GM21381 (cell line): ENCODE data around the gene CPA5.
"Not testable (repeated sequence)": the region's sequence is repeated elsewhere in the genome, so short reads cannot be mapped to it uniquely, and the experiment has no call there.

ENCODE experiments used
- ATAC-seq: cut with Tn5 transposase; IDR thresholded peaks from one replicate; pipeline ENCODE4 v1.9.1; 2021; ENCODE audit warnings: mild to moderate bottlenecking, moderate library complexity; ENCODE audit not compliant: unreplicated experiment

CPA5 gene

GRCh38 chr7:130358471-130358870 lies 13.9 kb downstream of the CPA5 start:
- ATAC-seq: no peak

GRCh38 chr7:130359276-130359857 lies 14.8 kb downstream of the CPA5 start:
- ATAC-seq: no peak

GRCh38 chr7:130360518-130360917 lies 15.9 kb downstream of the CPA5 start:
- no peak for ATAC-seq

- no peak for ATAC-seq
Observed at GRCh38 chr7:130361681-130362080, 17.1 kb downstream of the CPA5 start.

GRCh38 chr7:130362251-130362816 lies 17.7 kb downstream of the CPA5 start:
- no peak for ATAC-seq

- no peak for ATAC-seq
Observed at GRCh38 chr7:130363026-130363847, 18.6 kb downstream of the CPA5 start.

- no peak for ATAC-seq
Observed at GRCh38 chr7:130364451-130364850, 19.8 kb downstream of the CPA5 start.

GRCh38 chr7:130365088-130365487 lies 20.5 kb downstream of the CPA5 start:
- ATAC-seq: no peak

- ATAC-seq: no peak
Observed at GRCh38 chr7:130365511-130366441, 21.2 kb downstream of the CPA5 start.

GRCh38 chr7:130366564-130366963 lies 21.9 kb downstream of the CPA5 start:
- ATAC-seq: no peak

- no peak for ATAC-seq
Observed at GRCh38 chr7:130367088-130367755, 22.6 kb downstream of the CPA5 start.

GRCh38 chr7:130367836-130368746 lies 23.5 kb downstream of the CPA5 start:
- no peak for ATAC-seq

- no peak for ATAC-seq
Observed at GRCh38 chr7:130369110-130369711, 24.6 kb downstream of the CPA5 start.

GRCh38 chr7:130369831-130370550 lies 25.4 kb downstream of the CPA5 start:
- no peak for ATAC-seq

- ATAC-seq: no peak
Observed at GRCh38 chr7:130371046-130371445, 26.4 kb downstream of the CPA5 start.

GRCh38 chr7:130372402-130373165 lies 28.0 kb downstream of the CPA5 start:
- ATAC-seq: no peak

- no peak for ATAC-seq
Observed at GRCh38 chr7:130374507-130374906, 29.9 kb downstream of the CPA5 start.

- ATAC-seq: not testable (repeated sequence)
Observed at GRCh38 chr7:130376461-130376860, 31.8 kb downstream of the CPA5 start.
